Regular cardiac myocyte (primary cell): ENCODE measurements around the gene WDCP. TPM values are rescaled to one million over a fixed set of nuclear protein-coding genes. Genes with fewer than 3 reads are reported as not detected.

Experiments
- total RNA-seq: library from RNA; depleted of rRNA; stranded (reverse); fragments of >200 nt; gene quantifications from 2 replicates; pipeline ENCODE4 v1.2.3, GENCODE V29; 2014

WDCP gene, protein sequence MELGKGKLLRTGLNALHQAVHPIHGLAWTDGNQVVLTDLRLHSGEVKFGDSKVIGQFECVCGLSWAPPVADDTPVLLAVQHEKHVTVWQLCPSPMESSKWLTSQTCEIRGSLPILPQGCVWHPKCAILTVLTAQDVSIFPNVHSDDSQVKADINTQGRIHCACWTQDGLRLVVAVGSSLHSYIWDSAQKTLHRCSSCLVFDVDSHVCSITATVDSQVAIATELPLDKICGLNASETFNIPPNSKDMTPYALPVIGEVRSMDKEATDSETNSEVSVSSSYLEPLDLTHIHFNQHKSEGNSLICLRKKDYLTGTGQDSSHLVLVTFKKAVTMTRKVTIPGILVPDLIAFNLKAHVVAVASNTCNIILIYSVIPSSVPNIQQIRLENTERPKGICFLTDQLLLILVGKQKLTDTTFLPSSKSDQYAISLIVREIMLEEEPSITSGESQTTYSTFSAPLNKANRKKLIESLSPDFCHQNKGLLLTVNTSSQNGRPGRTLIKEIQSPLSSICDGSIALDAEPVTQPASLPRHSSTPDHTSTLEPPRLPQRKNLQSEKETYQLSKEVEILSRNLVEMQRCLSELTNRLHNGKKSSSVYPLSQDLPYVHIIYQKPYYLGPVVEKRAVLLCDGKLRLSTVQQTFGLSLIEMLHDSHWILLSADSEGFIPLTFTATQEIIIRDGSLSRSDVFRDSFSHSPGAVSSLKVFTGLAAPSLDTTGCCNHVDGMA
- total RNA-seq: 11.6 and 18.8 TPM in 2 replicates

DNA sequence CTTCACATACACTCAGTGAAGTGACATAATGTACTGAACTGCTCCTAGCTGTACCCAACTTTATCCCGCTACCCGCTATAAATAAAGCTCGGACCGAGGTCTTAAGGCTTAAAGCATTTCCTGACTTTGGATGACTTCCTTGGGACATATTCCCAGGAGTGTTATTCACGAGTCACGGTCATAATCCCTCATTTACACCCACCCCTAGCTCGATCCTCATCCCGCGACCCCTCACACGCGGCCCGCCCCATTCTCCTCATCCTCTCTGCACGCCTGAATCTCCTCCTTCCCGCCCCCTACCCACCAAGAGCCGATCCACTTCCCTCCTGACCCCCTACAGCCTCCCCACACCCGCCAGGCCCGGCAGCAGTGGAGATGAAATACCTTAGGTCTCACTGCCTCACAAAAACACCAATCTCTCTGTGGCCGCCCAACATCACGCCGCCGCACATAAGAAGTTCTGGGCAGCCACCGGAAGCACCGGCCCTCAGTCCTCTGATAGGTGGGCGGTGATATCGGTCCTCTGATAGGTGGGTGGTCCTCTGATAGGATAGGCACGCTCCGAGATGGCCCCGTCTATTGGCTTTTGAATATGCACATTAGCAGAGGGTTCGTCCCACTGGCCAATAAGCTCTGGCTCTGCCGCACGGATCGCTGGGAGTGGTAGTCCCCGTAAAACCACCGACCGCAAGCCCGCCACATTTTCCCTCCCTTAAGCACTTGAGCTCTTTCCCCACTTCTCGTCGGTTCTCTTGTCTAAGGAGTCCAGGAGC is at the start of gene WDCP:
TSS of gene WDCP (minus strand) at position 462 of the 773 bp plus-strand sequence. CDS start 7,897 bp downstream, outside the sequence.

DNA sequence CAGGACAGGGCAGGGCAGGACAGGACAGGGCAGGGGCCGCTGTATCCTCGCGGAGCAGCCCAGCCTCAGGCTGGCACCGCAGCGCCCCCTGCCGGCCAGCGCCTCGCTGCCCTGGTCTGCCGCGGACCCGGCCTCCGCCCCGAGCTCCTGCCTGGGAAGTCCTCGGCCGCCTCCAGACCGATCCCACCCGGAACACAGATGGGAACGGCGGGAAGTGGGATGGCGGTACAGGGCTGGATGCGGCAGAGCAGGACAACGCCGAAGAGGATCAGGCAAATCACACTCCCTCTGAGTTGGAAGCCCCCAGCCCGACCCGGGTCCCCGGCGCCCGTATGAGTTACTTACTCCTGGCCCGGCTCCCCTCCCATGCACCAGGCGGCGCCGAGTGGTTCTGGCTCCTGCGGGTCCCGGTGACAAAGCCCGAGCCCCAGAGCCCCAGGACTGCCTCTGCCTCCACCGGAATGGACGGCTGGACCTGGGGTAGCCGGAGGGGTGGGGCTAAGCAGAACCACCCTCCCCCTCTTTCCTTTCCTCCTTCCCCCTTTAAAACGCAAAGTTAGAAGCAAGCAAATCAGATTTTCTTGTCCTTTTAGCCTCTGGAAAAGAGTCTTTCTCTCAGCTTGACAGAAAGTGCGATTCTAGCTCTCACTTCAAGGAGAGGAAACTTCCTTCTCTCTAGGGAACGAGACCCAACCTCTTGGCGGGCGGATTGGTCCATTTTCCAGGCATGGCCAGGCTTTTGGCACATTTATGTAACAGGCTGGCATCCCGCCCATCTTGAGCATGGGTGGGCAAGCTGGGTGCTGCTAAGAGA is 37.4 kb upstream of the WDCP start, which contains the start of gene TP53I3:
TSS of gene TP53I3 (minus strand) at position 449 of the 814 bp plus-strand sequence. CDS start 508 bp downstream, outside the sequence.

DNA sequence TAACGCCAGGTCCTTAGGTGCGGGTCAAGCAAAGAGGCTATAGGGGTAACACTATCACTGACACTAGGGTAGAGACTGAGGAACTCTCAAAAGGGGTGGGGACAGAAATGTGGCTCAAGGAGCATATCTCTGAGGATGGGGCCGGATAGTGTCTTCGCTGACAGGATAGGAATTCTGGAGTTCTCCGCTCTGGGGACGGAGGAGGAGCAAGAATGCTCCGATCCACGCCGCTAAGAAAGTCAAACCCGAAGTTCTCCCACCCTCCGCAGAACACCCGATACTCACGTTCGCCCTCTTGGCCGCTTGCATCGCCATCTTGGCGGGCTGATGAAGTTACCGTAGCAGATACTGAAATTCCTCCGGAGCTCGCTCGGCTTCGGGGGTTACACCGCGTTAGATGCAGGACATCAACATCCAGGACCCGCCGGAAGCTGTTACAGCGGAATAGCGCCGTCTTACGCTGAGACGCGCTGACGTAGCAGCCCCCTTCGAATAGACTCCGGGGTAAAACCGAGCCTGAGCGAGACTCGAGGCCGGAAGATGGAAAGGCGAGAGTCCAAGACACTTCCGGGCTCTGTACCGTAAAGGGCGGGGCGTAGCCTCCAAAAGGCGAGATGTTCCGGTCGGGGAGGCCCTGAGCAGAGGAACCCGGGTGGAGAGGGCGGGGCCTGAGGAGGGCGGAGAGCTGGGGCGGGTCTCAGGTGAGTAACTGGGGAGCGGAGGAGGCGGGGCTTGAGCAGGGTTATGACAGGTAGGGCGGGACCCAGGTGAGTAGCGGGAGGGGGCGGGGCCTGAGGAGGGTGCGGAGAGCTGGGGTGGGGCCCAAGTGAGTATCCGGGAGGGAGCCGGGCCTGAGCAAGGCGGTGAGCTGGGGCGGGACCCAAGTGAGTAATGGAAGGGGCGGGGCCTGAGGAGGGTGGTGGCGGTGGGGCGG is 29.0 kb upstream of the WDCP start, which contains the start of gene SF3B6:
TSS of gene SF3B6 (minus strand) at position 412 of the 934 bp plus-strand sequence. CDS start at position 315, 97 bp downstream.

DNA sequence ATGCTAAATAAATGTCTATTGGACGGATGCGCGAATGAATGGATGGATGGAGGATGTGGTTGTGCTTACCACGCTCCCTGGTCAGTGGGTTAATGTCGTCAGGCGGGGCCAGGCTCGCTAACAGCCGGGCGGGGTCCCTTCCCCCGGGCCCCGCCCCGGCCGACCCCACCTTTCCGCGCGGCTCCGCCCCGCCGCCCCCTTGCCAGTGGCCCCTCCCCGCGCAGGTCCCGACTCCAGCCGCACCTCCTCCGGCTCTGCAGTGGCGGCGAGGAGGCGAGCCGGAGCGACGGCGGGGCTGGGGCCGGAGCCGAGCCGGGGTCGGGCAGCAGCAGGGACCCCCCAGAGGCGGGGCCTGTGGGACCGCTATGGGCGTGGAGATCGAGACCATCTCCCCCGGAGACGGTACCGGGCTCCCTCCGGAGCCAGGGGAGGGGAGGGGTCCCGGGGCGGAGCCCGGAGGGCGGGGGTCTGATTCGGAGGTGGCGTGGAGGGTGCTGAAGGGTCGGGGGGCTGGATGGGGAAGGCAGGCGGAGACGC is 2.4 kb upstream of the WDCP start, which contains the start of gene FKBP1B:
TSS of gene FKBP1B (plus strand) at position 257 of the 537 bp plus-strand sequence. CDS start at position 366, 109 bp downstream.

DNA sequence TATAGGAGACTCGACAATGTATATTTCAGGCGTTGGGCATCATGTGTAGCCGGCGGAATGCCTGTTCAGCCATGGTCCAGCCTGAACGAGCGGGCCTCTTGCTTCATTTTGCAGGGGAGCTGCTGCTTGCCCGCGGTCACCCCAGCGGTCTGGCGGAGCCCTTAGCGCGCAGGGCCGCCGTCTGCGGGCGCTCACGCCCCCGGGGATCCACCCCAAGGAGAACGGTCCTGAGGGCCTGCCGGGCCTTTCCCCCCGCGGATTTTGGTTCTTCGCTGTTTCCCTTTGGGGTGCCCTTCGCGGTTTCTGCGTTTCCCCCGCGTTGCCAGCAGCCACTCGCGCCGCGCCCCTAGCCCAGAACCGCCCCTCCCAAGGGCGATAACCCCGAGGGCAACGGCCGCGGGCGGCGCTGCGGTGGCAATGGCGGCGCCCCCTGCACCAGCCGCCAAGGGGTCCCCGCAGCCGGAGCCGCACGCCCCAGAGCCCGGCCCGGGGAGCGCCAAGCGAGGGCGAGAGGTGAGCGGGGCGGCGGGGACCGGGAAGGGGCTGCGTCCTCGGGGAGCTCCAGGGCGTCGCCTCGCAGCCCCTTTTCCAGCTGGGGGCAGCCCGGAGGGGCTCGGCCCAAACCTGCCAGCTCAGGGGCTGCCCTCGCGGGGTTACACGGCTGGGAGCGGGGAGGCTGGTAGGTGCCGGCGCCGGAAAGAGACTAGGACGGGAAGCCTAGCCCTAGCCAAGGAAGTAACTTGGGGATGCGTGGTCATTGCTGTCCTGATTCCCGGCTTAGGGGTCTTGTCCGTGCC is 37.3 kb downstream of the WDCP start, which contains the start of gene MFSD2B:
TSS of gene MFSD2B (plus strand) at position 406 of the 797 bp plus-strand sequence. CDS start at position 418, 12 bp downstream.

Other genes with a start within 250 kb of the WDCP start
- gene ATAD2B, start 120.3 kb downstream of the WDCP start, total RNA-seq: 7.9 and 9.3 TPM in 2 replicates
- 12.5 and 15.2 TPM in 2 replicates for gene UBXN2A, start 106.9 kb downstream of the WDCP start, total RNA-seq
- under 0.01 and 0.56 TPM in 2 replicates for gene MFSD2B, start 37.3 kb downstream of the WDCP start, total RNA-seq
- 8.2 and 11.8 TPM in 2 replicates for gene FKBP1B, start 2.4 kb upstream of the WDCP start, total RNA-seq
- gene SF3B6, start 28.9 kb upstream of the WDCP start, total RNA-seq: 145 and 183 TPM in 2 replicates
- 22.3 and 34.5 TPM in 2 replicates for gene TP53I3, start 37.4 kb upstream of the WDCP start, total RNA-seq
- gene PFN4, start 75.9 kb upstream of the WDCP start, total RNA-seq: 0.28 and 0.38 TPM in 2 replicates
- 6.7 and 14.7 TPM in 2 replicates for gene FAM228B, start 76.1 kb upstream of the WDCP start, total RNA-seq
- gene FAM228A, start 127.7 kb upstream of the WDCP start, total RNA-seq: 0.38 and 0.85 TPM in 2 replicates